ENCODE measurements around the gene TAF4.
"Not testable (repeated sequence)": the region's sequence is repeated elsewhere in the genome, so short reads cannot be mapped to it uniquely, and the experiment has no call there.

Gene TAF4

DNA sequence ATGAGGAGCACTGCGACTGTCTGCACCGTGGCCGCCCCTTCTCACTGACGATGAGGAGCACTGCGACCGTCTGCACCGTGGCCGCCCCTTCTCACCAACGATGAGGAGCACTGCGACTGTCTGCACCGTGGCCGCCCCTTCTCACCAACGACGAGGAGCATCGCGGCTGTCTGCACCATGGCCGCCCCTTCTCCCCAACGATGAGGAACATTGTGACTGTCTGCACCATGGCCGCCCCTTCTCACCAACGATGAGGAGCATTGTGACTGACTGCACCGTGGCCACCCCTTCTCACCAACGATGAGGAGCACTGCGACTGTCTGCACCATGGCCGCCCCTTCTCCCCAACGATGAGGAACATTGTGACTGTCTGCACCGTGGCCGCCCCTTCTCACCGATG is 117.6 kb downstream of the TAF4 start:
- DNase-seq (ENCODE audit: low spot score), result not testable (repeated sequence)

DNA sequence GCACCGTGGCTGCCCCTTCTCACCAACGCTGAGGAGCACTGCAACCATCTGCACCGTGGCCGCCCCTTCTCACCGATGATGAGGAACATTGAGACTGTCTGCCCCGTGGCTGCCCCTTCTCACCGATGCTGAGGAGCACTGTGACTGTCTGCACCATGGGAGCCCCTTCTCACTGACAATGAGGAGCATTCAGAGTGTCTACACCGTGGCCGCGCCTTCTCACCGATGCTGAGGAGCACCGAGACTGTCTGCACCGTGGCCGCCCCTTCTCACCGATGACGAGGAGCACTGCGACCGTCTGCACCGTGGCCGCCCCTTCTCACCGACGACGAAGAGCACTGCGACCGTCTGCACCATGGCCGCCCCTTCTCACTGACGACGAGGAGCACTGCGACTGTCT is 120.2 kb downstream of the TAF4 start:
- not testable (repeated sequence) for DNase-seq (ENCODE audit: low spot score)

DNA sequence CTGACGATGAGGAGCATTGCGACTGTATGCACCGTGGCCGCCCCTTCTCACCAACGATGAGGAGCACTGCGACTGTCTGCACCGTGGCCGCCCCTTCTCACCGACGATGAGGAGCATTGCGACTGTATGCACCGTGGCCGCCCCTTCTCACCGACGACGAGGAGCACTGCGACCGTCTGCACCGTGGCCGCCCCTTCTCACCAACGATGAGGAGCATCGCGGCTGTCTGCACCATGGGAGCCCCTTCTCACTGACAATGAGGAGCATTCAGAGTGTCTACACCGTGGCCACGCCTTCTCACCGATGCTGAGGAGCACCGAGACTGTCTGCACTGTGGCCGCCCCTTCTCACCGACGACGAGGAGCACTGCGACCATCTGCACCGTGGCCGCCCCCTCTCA is 120.7 kb downstream of the TAF4 start:
- not testable (repeated sequence) for DNase-seq (ENCODE audit: low spot score)

DNA sequence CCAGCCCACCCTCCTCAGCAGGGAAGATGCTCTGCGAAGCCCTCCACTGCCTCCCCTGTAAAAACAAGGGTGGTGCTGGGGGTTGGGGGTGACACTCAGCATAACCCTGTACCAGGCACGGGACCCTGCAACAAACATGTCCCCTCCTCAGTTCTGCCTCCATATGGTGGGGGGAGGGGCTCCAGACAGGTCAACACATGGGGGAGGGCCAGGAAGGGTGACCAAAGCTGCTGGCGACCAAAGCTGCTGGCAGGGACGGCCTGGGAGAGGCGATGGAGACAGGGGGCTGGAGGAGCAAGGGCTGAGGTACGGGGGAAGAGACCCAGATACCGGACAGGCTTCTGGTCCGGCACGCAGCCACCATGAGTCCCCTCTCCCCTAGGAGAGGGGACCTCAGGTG is 123.2 kb downstream of the TAF4 start:
- DNase-seq (ENCODE audit: low spot score), result no peak

DNA sequence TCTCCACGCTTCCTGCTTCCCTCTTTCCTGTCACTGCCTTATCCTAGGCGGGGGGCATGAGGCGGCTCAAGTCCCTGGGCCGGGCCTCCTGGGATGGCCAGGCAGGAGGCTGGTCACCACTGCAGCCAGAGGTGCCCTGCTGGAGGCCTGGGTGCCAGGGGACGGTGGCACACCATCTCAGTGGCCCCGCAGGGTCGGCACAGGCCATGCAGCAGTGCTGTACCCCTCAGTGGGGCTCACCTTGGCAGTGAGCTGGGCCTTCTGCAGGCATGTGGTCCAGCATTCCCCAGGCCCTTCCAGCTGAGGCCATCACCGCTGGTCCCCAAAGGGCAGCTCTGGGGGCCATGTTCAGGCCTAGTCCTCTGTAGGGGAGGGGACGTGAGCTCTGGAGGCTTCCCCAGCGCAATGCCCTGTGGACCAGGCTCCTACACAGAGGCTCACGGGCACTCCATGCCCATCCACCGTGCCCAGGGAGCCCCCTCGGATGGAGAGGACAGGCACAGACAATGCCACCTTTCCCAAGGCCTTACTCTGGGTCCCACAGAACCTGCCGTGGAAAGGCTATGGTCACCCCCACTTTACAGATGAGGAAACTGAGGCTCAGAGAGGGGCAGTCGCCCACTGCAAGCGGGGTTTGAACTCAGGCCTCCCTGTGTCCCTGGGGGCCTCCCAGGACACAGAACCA is 123.8 kb downstream of the TAF4 start:
- DNase-seq (ENCODE audit: low spot score), result no peak

DNA sequence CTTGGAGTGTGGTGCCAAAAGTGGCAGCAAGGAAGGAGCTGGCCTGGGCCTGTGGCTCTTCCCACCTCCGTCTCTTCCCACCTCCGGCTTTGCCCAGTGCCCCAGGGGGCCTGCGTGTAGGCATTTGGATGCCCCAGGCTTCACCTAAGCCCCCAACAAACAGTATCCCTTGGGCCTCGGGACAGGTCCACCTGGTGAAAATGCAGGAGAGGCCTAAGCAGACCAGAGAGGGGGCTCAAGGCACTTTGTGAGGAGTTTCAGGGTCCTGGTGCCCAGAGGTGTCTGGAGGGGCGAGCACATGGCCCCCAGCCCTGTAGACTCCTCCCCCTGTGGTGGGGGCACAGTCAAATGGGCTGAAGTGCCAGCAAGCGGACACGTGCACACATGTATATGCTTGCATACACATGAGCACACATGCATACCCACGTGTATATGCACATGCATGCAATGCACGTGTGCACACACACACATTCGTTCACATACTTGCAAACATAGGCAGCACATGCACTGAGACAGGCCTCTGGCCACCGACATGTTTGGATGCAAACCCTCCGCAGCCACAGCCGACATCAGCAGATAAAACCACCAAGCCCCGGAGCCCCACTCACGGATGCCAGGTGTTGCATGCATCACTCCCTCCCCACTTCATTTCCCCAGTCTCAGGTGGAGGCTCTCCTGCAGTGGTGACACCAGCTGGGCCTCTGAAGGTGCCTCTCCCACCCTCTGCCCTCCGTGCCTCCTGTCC is 124.5 kb downstream of the TAF4 start:
- no peak for DNase-seq (ENCODE audit: low spot score)

DNA sequence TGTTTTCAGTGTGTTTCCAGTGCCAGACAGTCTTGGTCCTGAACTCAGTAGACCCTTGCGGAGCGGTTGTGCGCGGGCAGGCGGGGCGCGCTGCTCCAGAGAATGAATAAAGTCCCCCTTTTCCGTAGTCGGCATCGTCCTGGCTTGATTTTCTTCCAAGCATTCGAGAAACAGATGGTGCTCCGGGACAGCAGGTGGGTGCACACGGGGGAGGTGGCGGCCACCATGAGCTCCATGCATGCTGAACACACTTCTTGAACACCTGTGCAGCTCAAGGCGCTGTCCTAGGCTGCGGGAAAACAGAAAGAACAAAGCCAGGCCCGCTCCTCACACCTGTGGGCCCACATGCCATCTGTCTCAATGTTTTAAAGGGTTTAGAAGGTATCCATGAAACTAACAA is 125.2 kb downstream of the TAF4 start:
- DNase-seq (ENCODE audit: low spot score), result peak; percentile 76

DNA sequence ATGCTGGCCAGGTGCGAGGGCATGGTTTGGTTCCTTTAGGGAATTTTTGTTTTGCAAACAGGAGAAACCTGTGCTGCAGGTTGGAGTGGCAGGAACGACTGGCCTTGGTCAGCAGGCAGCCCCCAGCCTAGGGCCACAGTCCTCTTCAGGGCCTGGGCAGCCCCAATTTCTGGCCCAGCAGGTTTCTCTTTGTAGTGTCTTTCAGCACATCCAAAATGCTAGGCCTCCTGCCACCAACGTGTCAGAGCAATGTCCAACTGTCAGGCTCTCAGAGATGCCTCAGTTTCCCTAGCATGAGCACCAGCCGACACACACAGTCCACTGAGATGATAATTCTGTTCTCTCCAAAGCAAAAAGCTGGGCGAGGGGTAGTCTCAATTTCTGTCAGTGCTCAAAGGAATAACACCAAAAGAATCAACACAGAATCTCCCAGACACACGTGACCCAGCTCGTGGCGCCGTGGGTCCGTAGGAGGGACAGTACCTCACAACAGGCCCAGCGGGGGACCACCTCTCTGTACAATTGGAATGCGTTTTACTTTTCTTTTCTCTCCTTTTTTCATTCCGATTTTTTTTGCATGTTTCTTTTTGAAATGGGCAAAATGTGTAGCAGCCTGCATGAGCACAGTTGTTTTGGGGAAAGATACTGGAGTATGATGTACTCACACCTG is 125.9 kb downstream of the TAF4 start:
- DNase-seq (ENCODE audit: low spot score), result no peak

DNA sequence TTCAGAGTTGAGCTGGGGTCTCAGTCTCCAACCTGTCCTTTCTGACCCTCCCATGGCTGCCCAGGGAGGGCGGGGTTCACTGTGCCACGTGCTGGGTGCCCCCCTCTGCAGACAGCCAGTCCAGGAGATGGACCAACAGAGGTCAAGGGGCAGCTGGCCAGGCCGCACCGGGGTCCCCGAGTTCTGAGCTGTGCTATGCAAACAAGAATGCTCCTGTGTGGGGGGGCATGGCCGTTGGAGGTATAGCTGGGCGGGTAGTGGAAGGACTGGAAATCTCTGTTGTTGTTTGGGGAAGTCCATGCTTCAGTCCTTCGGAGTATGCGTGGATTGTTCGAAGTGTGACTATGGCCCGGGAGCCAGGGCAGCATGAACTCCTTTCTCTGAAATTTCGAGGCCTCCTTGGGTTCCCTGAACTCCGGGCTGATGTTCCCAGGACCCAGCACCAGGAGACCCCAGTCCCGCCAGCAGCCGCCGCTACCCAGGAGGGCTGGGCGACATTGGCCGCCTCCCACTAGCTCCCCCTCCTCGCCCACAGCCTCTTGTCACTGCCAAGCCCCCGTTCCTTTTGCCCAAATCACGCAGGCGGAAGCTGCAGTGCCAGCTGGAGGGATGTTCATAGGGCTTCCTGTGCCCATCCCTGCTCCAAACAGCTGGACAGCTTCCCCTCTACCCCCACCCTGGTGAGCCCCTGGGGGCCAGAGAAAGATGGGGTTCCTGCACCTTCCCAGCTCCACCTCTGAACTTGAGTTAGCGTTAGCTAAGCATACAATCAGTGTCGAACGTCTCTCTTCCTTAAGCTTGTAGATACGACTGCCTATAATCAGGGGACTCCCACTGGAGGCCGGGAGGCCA is 126.6 kb downstream of the TAF4 start:
- no peak for DNase-seq (ENCODE audit: low spot score)

DNA sequence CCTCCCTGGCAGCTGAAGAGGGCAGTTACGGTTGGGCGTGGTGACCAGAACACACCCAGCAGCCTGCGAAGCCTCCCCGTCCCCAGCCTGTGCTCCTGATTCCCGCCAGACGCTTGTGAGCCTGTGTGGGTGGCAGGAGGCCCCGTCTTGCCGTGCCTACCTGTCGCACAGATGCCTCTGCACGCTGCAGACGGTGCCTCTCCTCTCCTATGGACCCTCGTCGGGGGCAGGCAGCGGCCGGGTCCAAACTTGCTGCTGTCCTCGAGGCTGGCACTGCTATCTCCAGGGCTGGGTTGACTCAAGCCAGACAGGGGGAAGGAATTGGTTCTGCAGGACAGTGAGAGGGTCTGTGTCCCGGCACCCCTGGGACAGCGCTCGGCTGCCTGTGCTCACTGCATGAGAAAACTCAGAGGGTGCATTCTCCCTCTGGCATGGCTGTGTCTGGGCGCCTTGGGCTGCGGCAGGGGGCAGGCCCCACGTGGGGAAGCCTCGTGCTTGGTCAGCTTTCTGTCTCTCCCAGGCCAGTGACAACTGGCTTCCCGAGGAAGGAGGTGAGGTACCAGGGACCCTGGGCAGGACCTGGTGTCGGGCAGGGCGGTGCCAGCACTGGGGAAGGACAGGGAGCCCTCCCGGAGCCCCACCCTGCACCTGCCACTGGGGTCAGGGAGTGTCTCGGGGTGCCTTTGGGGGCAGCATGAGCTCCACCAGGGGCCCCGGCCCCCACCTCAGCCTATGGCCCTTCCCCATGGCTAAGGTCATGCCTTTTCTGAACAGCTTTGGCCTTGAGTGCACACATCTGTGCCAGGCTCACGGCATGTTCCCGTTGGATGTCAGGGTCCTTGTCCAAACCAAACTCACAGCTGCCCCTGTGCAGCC is 127.5 kb downstream of the TAF4 start:
- DNase-seq (ENCODE audit: low spot score), result no peak

DNA sequence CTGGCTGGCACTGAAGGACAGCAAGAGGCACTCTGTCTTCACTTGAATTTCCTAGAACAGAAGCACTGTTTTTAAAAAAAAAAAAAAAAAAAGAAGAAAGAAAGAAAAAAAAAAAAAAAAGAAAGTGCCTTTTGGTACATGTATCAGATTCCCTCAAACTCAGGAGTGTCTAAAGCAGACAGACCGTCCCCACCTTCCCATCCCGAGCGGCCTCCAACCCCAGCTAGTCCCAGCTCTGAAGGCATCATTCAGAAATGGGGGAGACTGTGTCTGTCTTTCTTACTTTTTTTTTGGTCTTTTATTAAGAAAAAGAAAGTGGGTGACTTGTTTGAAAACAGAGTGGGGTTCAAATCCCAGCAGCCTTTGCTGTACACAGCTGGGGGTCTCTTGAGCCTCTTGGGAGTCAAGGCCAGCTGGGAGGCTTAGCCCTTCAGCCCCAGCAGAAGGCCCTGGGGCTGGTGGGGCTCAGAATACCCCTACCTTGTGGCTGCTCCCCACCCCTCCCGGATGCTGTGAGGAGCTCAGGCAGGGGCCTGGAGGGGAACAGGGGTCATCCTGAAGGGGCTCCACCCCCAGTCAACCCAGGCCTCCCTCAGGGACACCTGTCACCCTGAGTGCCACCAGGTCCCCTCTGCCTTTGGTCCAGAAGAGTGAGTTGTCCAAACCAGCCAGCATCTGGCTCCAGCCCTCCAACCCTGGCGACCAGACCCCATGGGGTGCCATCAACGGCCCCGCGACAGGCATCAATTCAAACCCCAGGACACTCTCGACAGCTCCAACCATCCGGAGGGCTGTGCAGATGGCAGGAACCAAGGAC is 128.3 kb downstream of the TAF4 start:
- DNase-seq (ENCODE audit: low spot score), result no peak

DNA sequence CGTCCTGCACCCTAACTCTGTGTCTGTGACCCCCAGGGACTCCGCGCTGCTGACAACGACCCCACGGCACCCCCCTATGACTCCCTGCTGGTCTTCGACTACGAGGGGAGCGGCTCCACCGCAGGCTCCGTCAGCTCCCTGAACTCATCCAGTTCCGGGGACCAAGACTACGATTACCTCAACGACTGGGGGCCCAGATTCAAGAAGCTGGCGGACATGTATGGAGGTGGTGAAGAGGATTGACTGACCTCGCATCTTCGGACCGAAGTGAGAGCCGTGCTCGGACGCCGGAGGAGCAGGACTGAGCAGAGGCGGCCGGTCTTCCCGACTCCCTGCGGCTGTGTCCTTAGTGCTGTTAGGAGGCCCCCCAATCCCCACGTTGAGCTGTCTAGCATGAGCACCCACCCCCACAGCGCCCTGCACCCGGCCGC is 129.0 kb downstream of the TAF4 start:
- DNase-seq (ENCODE audit: low spot score), result no peak

DNA sequence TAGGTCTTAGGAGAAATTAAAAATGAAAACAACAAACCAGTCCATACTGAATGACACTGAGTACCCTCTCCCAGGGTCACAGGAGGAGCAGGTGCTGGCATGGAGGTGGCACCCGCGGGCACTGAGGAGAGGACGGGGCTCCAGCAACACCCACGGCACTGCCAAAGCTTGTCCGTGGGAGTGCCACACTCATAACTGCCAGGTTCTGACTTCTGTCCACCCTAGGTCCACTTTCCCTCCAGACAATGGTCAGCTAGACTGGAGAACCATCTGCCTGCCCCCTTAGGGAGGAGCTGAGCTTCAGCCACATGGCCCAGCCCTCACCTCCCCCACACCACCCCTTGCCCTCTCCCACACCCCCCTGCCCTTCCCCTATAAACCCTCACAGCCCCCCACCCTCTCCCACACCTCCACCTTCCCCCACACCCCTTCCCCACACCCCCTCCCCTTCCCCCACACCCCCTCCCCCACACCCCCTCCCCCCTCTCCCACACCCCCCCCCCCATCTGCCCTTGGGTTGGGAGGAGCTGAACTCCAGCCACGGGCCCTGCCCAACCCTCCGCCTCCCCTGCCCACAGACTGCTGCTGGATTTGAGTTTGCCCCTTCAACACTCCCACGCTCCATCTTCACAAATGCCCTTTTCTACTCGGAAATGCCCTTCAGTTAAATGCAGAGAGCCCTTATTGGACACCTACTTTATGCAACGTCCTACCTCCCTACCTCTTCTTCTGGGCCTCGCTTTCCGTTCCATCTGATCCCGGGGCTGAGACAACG is 129.6 kb downstream of the TAF4 start:
- DNase-seq (ENCODE audit: low spot score), result no peak

DNA sequence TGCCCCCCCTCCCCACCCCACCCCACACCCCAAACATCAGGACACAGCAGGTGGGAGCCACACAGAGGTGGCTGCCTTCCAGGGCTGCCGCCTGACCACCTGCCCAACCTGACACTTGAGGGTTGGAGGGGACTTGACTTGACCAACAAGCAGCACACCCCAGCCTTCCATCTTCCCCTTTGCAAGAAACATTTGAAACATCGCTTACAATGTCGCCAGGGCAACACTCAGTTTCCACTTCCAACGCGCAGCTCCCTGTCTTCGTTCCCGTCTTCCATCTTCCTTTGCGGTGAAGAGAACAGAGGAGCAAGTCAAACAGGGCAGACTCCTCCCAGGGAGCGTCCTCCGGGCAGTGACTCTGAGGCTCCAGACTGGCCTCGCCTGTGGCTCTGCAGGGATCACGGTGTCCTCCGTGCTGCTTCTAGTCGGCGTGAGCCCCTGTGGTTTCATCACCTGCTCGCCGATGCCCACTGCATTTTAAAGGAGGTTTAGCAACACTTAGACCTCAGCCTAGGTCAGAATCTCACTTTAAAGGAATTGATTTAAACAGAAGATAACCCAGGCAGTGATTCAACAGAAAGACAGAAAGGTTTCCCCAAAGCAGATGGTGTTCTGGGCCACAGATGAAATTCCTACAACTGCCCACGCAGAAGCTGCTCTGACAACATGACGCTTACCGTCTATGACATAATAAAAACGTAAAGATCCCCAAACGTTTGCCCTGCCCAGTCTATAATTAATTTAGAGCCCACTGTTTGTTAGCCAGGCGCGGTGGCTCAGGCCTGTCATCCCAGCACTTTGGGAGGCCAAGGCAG is 130.8 kb downstream of the TAF4 start:
- no peak for DNase-seq (ENCODE audit: low spot score)

DNA sequence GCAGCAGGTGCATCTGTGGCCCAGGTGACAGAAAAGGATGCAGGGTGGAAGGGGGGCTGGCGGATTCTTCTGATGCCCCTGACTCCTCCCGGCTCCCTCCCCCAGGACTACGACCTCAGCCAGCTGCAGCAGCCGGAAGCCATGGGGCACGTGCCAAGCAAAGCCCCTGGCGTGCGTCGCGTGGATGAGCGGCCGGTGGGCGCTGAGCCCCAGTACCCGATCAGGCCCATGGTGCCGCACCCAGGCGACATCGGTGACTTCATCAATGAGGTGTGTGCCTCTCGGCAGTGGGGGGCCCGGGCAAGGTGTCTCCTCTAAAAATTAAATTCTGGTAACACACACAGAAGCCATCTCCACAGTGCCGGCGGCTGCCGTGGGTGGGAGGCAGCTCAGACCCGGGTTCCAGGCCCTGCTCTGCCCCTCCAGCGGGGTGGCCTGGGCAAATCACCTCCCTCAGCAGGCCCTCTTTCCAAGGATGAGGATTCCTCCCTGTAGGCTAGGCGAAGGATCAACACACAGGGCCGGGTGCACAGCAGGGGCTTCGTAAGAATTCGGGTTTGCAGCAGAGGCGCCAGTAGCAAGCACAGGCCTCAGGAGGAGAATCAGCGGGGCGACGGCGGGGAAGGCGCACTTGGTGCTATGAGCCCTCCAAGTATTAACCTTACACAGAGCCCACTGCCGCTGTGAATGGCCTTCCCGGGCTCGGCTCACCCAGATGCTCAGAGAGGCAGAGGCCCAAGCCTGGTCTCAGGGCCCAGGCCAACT is 131.5 kb downstream of the TAF4 start:
- no peak for DNase-seq (ENCODE audit: low spot score)

DNA sequence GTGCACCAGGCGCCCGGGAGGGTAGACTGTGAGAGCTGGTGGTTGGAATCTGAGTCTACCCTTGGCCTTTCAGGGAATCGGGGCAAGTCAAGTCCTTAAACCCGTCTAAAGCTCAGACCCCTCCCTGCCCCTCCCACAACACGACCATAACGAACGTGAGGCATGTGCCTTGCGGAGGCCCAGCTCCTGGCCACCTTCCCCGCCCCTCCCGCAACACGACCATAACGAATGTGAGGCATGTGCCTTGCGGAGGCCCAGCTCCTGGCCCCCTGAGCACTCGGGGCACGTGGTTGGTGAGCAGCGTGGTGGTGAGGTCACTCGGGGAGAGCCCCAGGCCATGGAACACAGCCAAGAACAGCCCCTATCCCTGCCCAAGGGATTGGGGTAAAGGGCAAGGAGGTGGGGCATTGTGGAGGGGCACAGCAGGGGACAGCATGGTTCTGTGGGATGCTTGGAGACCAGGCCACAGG is 132.2 kb downstream of the TAF4 start:
- no peak for DNase-seq (ENCODE audit: low spot score)

DNA sequence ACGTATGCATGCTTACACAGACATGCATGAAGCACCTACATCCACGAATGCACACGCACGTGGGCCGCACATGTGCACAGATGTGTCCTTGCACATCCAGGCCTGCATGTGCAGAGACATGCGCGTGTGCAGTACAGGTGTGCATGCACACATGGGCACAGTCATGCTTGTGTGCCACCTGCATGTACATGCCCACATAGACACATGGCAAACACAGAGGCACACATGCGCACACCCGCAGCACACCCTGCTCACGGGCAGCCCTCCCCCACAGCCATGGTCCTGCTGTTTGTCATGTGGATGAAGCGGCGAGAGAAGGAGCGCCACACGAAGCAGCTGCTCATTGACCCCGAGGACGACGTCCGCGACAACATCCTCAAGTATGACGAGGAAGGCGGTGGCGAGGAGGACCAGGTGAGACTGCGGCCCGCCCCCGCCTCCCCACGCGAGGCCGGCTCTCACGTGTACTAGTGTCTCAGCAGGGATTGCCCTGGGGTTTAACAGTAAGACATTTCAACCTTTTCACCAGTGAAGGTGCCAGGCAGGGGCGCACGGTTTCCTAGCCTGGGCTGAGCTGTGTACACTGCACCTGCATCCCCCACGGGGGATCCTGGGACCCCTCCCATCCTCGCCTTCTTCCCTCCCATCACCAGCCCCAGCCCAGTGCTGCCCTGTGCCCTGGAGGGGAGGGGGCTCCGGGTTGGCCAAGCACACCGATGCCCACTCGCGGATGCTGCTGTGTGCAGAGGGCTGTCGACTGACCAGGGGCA is 132.8 kb downstream of the TAF4 start:
- no peak for DNase-seq (ENCODE audit: low spot score)
